ENCODE data around the gene APLP2. TPM values are rescaled to one million over a fixed set of nuclear protein-coding genes. Genes with fewer than 3 reads are reported as not detected.
A peak's percentile ranks its signal among the peaks of the same experiment; 100 is the strongest.

Gene APLP2
- total RNA-seq, 1 donor = 278 TPM

- TF ChIP-seq CTCF (IDR thresholded peaks at IDR 0.05; ENCODE audit: insufficient read depth, low read depth, low read length) = no peak
- H3K4me3 ChIP-seq (ENCODE audit: low read depth, low read length) = no peak overlapping the region
- DNase-seq (ENCODE audit: low read depth) = no peak
These were observed 57.8 kb downstream of the APLP2 start for GRCh38 chr11:130127509-130127908.

- H3K4me3 ChIP-seq (ENCODE audit: low read depth, low read length) = no peak overlapping the region
- DNase-seq (ENCODE audit: low read depth) = no peak
- no peak for TF ChIP-seq CTCF (IDR thresholded peaks at IDR 0.05; ENCODE audit: insufficient read depth, low read depth, low read length)
These were observed 58.9 kb downstream of the APLP2 start for GRCh38 chr11:130128626-130129025.

- no peak overlapping the region for H3K4me3 ChIP-seq (ENCODE audit: low read depth, low read length)
- no peak for DNase-seq (ENCODE audit: low read depth)
- no peak for TF ChIP-seq CTCF (IDR thresholded peaks at IDR 0.05; ENCODE audit: insufficient read depth, low read depth, low read length)
These were observed 60.2 kb downstream of the APLP2 start for GRCh38 chr11:130129922-130130321.

GRCh38 chr11:130131961-130132850 lies 62.5 kb downstream of the APLP2 start:
- DNase-seq (ENCODE audit: low read depth) = peak; percentile 73
- no peak overlapping the region for H3K4me3 ChIP-seq (ENCODE audit: low read depth, low read length)
- peak; percentile 87 for TF ChIP-seq CTCF (IDR thresholded peaks at IDR 0.05; ENCODE audit: insufficient read depth, low read depth, low read length)

- no peak overlapping the region for H3K4me3 ChIP-seq (ENCODE audit: low read depth, low read length)
- no peak for DNase-seq (ENCODE audit: low read depth)
- no peak for TF ChIP-seq CTCF (IDR thresholded peaks at IDR 0.05; ENCODE audit: insufficient read depth, low read depth, low read length)
These were observed 64.0 kb downstream of the APLP2 start for GRCh38 chr11:130133716-130134115.

- TF ChIP-seq CTCF (IDR thresholded peaks at IDR 0.05; ENCODE audit: insufficient read depth, low read depth, low read length) = no peak
- DNase-seq (ENCODE audit: low read depth) = no peak
- H3K4me3 ChIP-seq (ENCODE audit: low read depth, low read length) = no peak overlapping the region
These were observed 66.4 kb downstream of the APLP2 start for GRCh38 chr11:130136107-130136506.

Measured in fibroblast of villous mesenchyme (primary cell).